Measurements from ENCODE around the gene PMPCA. TPM values are rescaled to one million over a fixed set of nuclear protein-coding genes. Genes with fewer than 3 reads are reported as not detected.
A peak's percentile ranks its signal among the peaks of the same experiment; 100 is the strongest.

The PMPCA gene
- total RNA-seq, 2 experiments from 2014 or later, result 88.0 to 113 TPM

DNA sequence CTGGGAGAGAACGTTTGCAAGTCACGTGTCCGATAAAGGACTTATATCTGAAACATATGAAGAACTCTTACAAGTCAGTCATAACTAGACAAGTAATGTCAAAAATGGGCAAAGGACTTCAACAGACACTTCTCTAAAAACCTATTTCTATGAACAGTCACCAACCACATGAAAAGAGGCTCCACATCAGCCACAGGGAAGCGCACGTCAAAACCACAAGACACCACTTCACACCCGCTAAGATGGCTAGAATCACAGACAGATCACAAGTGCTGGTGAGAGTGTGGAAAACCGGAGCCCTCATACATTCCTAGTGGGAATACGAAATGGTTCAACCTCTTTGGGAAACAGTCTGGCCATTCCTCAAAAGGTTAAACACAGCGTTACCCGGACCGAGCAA is 25.4 kb upstream of the PMPCA start:
- no peak overlapping the region for H3K27ac Mint-ChIP-seq
- no peaks in the 10 kb centered on the region for H3K27me3 Mint-ChIP-seq
- DNase-seq (peak; percentile 68), ATAC-seq (peak; percentile 84)
- ChIA-PET POLR2A (interaction anchor here (0.6 kb wide), 1 partner anchor 22 kb away, joined by 3 read pairs; no protein-coding TSS in a partner anchor), CTCF (interaction anchor here (0.6 kb wide), 1 partner anchor 288 kb away, joined by 4 read pairs; no protein-coding TSS in a partner anchor)
- peaks cover 18% of the 10 kb centered on the region for H3K4me1 Mint-ChIP-seq
- no peak overlapping the region for H3K4me3 Mint-ChIP-seq
- peaks cover 59% of the 10 kb centered on the region for H3K36me3 Mint-ChIP-seq (ENCODE audit: low read depth)
- intact Hi-C loops (cut with DNase I, micrococcal nuclease), result loop anchor here (1.0 to 2.0 kb wide), 2 partner anchors 14 to 15 kb away; partner anchors contain the start of gene SNAPC4 (in 1 of the 2)
- H3K9me3 Mint-ChIP-seq (ENCODE audit: low read depth), result no peaks in the 10 kb centered on the region

DNA sequence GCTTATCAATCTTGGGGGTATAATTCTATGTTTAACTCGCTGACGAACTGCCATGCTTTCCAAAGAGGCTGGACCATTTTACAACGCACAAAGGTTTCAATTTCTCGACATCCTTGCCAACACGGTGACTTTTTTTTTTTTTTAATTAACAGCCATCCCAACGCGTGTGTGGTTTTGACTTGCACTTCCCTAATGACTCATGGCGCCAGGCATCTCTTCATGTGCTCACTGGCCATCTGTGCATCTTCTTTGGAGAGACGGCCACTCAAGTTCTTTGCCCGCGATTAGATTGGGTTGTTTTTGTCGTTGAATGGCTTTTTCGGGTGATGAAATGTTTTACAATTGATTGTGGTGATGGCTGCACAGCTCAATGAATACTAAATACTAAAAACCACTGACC is 24.4 kb upstream of the PMPCA start:
- H3K9me3 Mint-ChIP-seq (ENCODE audit: low read depth), result no peaks in the 10 kb centered on the region
- intact Hi-C loops (cut with DNase I, micrococcal nuclease), result no loop called here
- no peak overlapping the region for H3K27ac Mint-ChIP-seq
- H3K4me1 Mint-ChIP-seq, result peaks cover 18% of the 10 kb centered on the region
- H3K36me3 Mint-ChIP-seq (ENCODE audit: low read depth), result peaks cover 59% of the 10 kb centered on the region
- ChIA-PET CTCF (interaction anchor here (0.6 to 0.7 kb wide), 2 partner anchors 74 to 100 kb away, joined by 3 to 4 read pairs; no protein-coding TSS in a partner anchor), POLR2A (interaction anchor here (0.6 to 0.7 kb wide), 3 partner anchors 11 to 32 kb away, joined by 3 to 7 read pairs (median 4); no protein-coding TSS in a partner anchor)
- DNase-seq (peak; percentile 31), ATAC-seq (no peak)
- H3K4me3 Mint-ChIP-seq, result no peak overlapping the region
- H3K27me3 Mint-ChIP-seq, result no peaks in the 10 kb centered on the region

DNA sequence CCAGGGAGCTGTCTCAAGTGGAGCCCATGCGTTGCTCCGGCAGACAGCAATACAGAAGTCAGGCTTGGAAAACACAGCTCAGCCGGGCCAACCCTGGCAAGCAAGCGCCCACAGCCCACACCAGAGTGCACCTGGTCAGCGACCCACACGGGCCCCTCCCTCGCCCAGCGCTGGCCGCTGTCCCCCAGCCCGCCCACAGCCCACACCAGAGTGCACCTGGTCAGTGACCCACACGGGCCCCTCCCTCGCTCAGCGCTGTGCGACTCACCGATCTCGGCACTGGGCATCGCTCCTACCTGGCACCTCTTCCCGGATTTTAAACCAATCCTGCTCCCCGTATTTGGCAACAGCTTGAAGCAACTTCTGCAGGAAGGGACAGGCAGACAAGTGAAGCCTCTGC is 23.2 kb upstream of the PMPCA start:
- ATAC-seq (no peak), DNase-seq (no peak)
- Mint-ChIP-seq H3K36me3 (ENCODE audit: low read depth) (peaks cover 66% of the 10 kb centered on the region), H3K27ac (no peak overlapping the region), H3K27me3 (no peaks in the 10 kb centered on the region), H3K9me3 (ENCODE audit: low read depth) (no peaks in the 10 kb centered on the region), H3K4me3 (no peak overlapping the region), H3K4me1 (peaks cover 18% of the 10 kb centered on the region)
- ChIA-PET CTCF (interaction anchor here (0.7 to 1.5 kb wide), 2 partner anchors 10 to 283 kb away, joined by 3 read pairs; no protein-coding TSS in a partner anchor), POLR2A (no interaction called here)
- intact Hi-C loops (cut with DNase I, micrococcal nuclease), result no loop called here

DNA sequence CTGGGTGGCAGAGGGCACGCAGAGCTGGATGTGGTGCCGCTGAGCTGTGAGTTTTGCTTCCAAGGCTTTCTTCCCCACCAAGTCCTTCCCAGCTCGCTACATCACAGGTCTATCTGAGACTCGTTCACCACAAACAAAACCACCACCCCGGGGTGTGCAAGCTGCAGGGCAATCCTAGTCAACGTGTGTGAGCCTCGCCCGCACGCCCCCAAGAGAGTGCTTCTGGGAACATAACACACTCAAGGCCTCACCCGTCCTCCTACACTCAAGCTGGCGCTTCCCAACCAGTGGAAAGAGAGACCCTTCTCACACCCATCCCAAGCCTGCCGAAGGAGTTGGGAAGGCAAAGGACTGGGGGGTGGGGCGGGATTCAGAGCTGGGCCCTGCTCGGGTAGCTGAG is 21.1 kb upstream of the PMPCA start:
- DNase-seq, result no peak
- ChIA-PET CTCF (interaction anchor here (0.6 to 0.8 kb wide), 2 partner anchors 20 to 51 kb away, joined by 3 to 4 read pairs; no protein-coding TSS in a partner anchor), POLR2A (no interaction called here)
- intact Hi-C loops (cut with DNase I, micrococcal nuclease), result no loop called here
- Mint-ChIP-seq H3K27ac (no peak overlapping the region), H3K4me3 (no peak overlapping the region), H3K36me3 (ENCODE audit: low read depth) (peaks cover 55% of the 10 kb centered on the region), H3K27me3 (no peaks in the 10 kb centered on the region), H3K4me1 (peaks cover 18% of the 10 kb centered on the region), H3K9me3 (ENCODE audit: low read depth) (no peaks in the 10 kb centered on the region)
- ATAC-seq, result no peak

DNA sequence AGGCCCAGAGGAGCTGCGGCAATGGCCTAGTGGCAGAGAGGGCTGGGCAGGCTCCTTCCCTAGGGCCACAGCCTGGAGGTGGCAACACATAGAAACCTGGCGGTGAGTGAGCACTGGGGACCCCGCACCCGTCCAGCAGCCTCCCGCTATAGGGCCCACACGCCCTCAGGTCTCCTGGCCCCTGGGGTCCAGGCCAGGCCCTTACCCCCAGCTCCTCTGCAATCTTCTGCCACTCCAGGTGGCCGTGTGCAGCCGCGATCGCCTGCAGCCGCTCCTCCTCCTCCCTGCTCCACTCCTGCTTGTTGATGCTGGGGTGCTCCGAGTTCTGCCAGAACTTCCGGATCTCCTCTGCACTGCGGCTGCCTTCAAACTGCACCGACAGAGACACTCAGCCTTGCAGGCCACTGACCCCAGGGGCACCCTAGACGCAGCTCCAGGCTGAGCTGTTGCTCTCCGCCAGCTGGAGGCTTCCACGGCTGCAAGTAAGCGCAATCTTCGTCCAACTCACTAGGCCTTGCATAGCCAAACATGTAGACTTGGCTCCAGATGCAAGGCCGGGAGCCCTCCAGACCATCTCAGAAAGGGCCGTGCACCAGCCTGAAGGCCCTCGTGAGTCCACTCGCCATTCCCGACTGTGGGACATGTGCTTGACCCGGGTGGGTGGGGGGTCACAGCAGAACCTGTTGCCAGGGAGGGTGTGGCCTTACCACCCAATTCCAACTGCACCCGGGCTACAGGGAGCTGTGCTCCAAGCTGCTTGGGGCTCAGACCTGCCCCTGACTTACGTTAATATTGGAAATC is 18.5 kb upstream of the PMPCA start:
- POLR2A ChIA-PET, result no interaction called here
- H3K27ac Mint-ChIP-seq, result no peak overlapping the region
- CTCF ChIA-PET, result no interaction called here
- no peaks in the 10 kb centered on the region for H3K4me1 Mint-ChIP-seq
- DNase-seq (no peak), ATAC-seq (no peak)
- no peaks in the 10 kb centered on the region for H3K9me3 Mint-ChIP-seq (ENCODE audit: low read depth)
- H3K36me3 Mint-ChIP-seq (ENCODE audit: low read depth), result peaks cover 52% of the 10 kb centered on the region
- no peak overlapping the region for H3K4me3 Mint-ChIP-seq
- no peaks in the 10 kb centered on the region for H3K27me3 Mint-ChIP-seq
- intact Hi-C loops (cut with DNase I, micrococcal nuclease), result no loop called here

DNA sequence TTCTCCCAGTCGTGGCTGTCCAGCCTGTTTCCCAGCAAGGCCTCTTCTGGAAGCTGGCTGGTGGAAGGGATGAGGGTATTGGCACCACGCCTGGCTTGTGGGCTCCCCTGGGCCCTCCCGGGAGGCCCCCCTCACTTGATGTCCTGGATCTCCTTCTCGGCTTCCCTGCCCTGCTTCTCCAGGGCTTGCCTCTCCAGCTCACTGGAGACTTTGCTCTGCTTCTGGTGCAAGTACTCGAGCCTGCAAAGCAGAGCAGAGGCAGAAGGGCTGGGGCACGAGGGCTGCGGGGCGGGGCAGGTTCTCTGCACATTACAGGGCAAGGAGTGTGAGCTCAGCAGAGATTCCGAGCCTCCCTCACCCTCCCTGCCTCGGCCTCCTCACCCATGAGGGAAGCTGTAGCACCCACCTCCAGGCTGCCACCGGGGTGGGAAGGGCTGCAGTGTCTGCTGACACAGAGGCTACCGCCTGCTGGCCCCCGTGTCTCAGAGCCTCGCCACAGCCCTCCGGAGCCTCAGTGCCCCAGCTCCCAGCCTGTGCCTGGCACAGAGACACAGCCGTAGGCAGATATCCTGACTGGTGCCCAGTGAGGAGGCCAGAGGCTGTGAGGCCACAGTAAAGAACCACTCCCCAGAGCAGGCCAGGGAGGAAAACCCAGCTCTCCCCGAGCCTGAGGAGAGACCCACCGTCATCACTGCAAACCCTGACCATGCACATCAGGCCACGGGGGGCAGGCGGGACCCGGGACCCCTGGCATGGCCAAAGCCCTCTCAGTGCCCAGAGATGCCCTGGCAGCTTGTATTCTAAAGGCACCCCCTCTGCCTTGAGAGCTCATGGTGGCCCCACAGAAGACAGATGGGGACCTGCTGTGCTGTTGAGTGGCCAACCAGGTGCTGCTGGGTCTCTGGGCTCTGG is 17.7 kb upstream of the PMPCA start:
- DNase-seq (no peak), ATAC-seq (no peak)
- intact Hi-C loops (cut with DNase I, micrococcal nuclease), result no loop called here
- no peak overlapping the region for H3K27ac Mint-ChIP-seq
- H3K36me3 Mint-ChIP-seq (ENCODE audit: low read depth), result peaks cover 47% of the 10 kb centered on the region
- no peak overlapping the region for H3K4me3 Mint-ChIP-seq
- CTCF ChIA-PET, result no interaction called here
- H3K9me3 Mint-ChIP-seq (ENCODE audit: low read depth), result no peaks in the 10 kb centered on the region
- POLR2A ChIA-PET, result no interaction called here
- H3K27me3 Mint-ChIP-seq, result no peaks in the 10 kb centered on the region
- no peaks in the 10 kb centered on the region for H3K4me1 Mint-ChIP-seq

DNA sequence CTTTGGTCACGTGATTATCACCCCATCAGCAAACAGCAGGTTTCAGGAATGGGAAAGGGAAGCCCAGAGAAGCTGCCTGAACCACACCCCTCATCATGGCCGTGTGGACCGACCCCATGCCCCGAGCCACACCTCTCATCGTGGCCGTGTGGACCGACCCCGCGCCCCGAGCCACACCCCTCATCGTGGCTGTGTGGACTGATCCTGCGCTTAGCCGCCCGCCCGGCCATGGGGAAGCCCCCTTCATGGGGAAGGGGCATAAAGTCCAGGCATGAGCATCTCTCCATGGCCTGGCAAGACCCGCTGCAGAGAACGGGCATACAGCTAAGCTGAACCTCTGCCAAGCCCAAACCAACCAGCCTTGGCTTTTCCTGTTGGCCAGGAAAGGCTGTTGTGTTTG is 16.9 kb upstream of the PMPCA start:
- Mint-ChIP-seq H3K27me3 (no peaks in the 10 kb centered on the region), H3K36me3 (ENCODE audit: low read depth) (peaks cover 47% of the 10 kb centered on the region), H3K9me3 (ENCODE audit: low read depth) (no peaks in the 10 kb centered on the region), H3K4me3 (no peak overlapping the region), H3K4me1 (peaks cover 6% of the 10 kb centered on the region), H3K27ac (no peak overlapping the region)
- POLR2A ChIA-PET, result no interaction called here
- intact Hi-C loops (cut with DNase I, micrococcal nuclease), result no loop called here
- ATAC-seq (no peak), DNase-seq (no peak)
- CTCF ChIA-PET, result no interaction called here

DNA sequence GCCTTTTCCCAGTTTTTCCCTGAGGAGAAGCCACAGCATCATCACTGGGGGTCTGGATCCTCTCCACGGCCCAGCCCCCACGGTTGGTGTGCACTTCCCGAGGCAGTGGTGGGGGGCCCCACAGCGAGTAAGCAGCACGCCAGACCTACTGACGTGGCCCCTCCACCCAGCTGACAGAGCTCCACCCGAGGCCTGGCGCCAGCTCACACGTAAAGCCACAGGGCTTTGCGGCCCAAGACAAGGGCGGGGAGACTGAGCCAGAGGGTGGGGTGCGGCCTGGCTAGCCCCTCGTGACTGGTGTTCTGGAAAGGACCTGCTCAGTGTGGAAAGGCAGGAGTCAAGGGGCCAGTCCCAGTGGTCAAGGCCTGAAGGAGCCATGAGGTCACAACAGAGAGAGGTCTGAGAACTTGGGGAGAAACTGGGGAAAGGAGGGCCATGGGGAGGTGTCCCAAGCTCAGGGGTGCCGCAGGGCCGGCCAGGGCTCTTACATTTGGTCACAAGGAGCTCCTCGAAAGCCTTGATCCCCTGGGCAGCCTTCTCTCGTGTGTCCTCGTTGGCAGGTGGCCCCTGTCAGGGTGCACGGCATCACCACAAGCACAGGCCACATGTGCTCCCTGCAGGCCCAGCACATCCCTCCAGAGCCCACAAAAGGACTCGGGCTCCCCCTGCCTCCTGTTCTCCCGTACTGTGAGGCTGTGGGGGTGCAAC is 16.0 kb upstream of the PMPCA start:
- ChIA-PET CTCF (no interaction called here), POLR2A (no interaction called here)
- H3K4me3 Mint-ChIP-seq, result no peak overlapping the region
- H3K4me1 Mint-ChIP-seq, result peaks cover 15% of the 10 kb centered on the region
- intact Hi-C loops (cut with DNase I, micrococcal nuclease), result no loop called here
- no peak overlapping the region for H3K27ac Mint-ChIP-seq
- H3K27me3 Mint-ChIP-seq, result no peaks in the 10 kb centered on the region
- DNase-seq, result no peak
- peaks cover 46% of the 10 kb centered on the region for H3K36me3 Mint-ChIP-seq (ENCODE audit: low read depth)
- ATAC-seq, result no peak
- no peaks in the 10 kb centered on the region for H3K9me3 Mint-ChIP-seq (ENCODE audit: low read depth)

DNA sequence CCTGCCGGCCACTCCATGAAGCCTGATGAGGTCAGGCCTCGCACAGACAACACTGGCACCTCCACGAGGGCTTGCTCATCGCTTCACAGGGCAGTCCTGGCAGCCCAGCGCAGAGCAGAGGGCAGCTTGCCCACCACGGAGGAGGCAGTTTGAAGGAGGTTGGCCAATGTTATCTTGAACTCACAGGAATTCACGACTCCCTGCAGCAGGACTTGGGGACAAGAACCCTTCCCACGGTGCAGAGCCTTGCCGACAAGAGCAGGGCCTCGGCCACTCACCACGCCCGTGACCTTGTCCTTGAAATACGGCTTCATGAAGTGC is 15.5 kb upstream of the PMPCA start:
- intact Hi-C loops (cut with DNase I, micrococcal nuclease), result no loop called here
- H3K9me3 Mint-ChIP-seq (ENCODE audit: low read depth), result no peaks in the 10 kb centered on the region
- no peak for ATAC-seq
- CTCF ChIA-PET, result no interaction called here
- H3K27me3 Mint-ChIP-seq, result no peaks in the 10 kb centered on the region
- no peak for DNase-seq
- H3K27ac Mint-ChIP-seq, result no peak overlapping the region
- peaks cover 42% of the 10 kb centered on the region for H3K36me3 Mint-ChIP-seq (ENCODE audit: low read depth)
- no peak overlapping the region for H3K4me3 Mint-ChIP-seq
- peaks cover 15% of the 10 kb centered on the region for H3K4me1 Mint-ChIP-seq
- POLR2A ChIA-PET, result no interaction called here

DNA sequence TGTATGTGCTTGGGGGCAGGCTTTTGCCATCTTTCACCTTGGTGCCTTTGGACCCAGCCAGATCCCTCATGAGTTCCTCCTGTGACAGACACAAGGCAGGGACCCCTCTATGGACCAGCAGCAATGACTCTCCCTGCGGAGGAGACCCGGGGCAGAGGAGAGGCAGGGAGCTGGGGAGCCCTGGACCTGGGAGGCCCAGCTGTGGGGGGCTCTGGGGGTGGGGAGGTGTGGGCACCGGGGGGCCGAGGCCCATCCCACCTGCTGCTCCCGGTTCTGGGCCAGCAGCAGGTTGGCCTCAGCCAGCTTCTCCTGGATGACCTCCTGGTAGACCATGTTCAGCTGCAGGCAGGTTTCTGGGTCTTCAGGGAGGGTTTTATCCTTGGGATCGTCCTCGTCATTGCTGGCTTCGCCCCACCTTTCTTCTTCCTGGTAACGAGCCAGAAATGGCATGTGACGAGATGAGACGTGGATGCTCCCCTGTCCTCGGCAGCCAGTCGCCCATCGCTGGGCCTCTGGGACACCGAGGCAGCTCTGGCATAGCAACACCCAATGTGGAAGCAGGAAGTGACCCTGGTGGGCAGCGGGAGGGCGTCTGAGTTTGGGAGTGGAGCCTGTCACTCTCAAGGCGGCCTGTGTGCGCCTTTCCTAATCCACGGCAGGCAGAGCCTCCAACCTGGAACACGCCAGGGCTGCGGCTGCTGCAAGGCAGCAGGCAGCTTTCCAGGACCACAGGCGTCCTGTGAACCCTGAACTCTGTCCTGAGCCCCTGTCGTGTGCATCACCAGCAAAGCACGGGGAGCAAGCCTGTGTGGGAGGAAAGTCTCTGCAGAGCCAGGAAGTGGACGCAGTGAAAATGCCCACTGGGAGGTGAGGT is 14.9 kb upstream of the PMPCA start:
- peaks cover 41% of the 10 kb centered on the region for H3K36me3 Mint-ChIP-seq (ENCODE audit: low read depth)
- no peaks in the 10 kb centered on the region for H3K27me3 Mint-ChIP-seq
- no peak overlapping the region for H3K27ac Mint-ChIP-seq
- no peaks in the 10 kb centered on the region for H3K9me3 Mint-ChIP-seq (ENCODE audit: low read depth)
- ChIA-PET POLR2A (no interaction called here), CTCF (interaction anchor here (0.6 kb wide), 1 partner anchor 34 kb away, joined by 3 read pairs; no protein-coding TSS in a partner anchor)
- DNase-seq, result no peak
- H3K4me3 Mint-ChIP-seq, result no peak overlapping the region
- intact Hi-C loops (cut with DNase I, micrococcal nuclease), result no loop called here
- peaks cover 16% of the 10 kb centered on the region for H3K4me1 Mint-ChIP-seq
- no peak for ATAC-seq

DNA sequence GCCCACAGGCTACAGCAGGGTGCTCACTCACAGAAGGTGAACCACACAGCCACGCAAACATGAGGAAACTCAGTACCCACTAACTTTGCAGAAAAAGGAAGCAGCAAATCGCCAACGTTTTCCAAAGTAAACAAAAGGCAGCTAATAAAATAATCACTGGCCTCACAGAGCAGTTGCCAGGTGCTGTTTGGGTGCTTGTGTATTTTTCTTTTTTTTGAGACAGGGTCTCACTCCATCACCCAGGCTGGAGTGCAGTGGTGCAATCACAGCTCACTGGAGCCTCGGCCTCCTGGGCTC is 14.3 kb upstream of the PMPCA start:
- Mint-ChIP-seq H3K4me1 (peaks cover 21% of the 10 kb centered on the region), H3K4me3 (no peak overlapping the region), H3K36me3 (ENCODE audit: low read depth) (peaks cover 41% of the 10 kb centered on the region), H3K27me3 (no peaks in the 10 kb centered on the region), H3K9me3 (ENCODE audit: low read depth) (no peaks in the 10 kb centered on the region), H3K27ac (no peak overlapping the region)
- ChIA-PET CTCF (interaction anchor here (0.6 kb wide), 1 partner anchor 35 kb away, joined by 3 read pairs; no protein-coding TSS in a partner anchor), POLR2A (no interaction called here)
- ATAC-seq, result no peak
- intact Hi-C loops (cut with DNase I, micrococcal nuclease), result no loop called here
- no peak for DNase-seq
